ENCODE measurements around the gene HLCS.

DNA sequence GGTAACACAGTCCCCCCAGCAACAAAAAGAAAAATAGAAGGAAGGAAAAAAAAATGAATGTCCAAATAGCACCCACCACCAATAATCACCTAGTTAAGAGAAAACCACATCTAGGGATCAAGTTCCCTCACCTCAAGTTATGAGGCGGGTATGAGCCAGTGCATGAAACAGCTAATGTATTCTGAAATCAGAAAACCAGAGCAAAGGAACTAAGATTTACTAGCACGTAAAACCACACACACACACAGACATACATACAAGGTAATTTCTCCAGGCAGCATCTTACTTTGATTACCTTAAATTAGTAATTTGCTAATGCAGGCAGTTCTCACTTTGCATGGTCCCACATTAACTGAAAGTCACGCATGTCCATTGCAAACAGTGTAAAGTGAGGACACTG, 109.8 kb downstream of the HLCS start:
- TF ChIP-seq POLR2A (IDR thresholded peaks at IDR 0.05) = no peak
- TF ChIP-seq, protein P1, sequence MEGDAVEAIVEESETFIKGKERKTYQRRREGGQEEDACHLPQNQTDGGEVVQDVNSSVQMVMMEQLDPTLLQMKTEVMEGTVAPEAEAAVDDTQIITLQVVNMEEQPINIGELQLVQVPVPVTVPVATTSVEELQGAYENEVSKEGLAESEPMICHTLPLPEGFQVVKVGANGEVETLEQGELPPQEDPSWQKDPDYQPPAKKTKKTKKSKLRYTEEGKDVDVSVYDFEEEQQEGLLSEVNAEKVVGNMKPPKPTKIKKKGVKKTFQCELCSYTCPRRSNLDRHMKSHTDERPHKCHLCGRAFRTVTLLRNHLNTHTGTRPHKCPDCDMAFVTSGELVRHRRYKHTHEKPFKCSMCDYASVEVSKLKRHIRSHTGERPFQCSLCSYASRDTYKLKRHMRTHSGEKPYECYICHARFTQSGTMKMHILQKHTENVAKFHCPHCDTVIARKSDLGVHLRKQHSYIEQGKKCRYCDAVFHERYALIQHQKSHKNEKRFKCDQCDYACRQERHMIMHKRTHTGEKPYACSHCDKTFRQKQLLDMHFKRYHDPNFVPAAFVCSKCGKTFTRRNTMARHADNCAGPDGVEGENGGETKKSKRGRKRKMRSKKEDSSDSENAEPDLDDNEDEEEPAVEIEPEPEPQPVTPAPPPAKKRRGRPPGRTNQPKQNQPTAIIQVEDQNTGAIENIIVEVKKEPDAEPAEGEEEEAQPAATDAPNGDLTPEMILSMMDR (IDR thresholded peaks at IDR 0.05) = no peak

All from right lobe of liver (tissue), 4 donors.